Heart left ventricle (tissue), 16 donors: ENCODE results near the gene VASH2. TPM values are rescaled to one million over a fixed set of nuclear protein-coding genes. Genes with fewer than 3 reads are reported as not detected.

ENCODE experiments used
- ATAC-seq, 4 donors: fragments of 200-7000 bp; cut with Tn5 transposase; one replicate each; pipeline ENCODE4 v1.9.1; 2020 to 2022; ENCODE audit warnings: moderate library complexity in 4 of 4, mild to moderate bottlenecking in 3 of 4, moderate number of reproducible peaks in 1 of 4
- DNase-seq, 5 donors: peaks; one replicate each; pipeline ENCODE4 v3.0.0-alpha.2; 2020
- H3K27ac ChIP-seq, 12 donors: fragments of 200-600 bp; sonication (generic) in 4 of 12; one replicate each; pipeline versions ENCODE4 v1.5.0 to v1.8.0; 2016 to 2022; ENCODE audit warnings: mild to moderate bottlenecking in 2 of 12
- H3K27me3 ChIP-seq, 9 donors: fragments of 200-600 bp; sonication (generic) in 2 of 9; one replicate each; pipeline versions ENCODE4 v1.5.1 to v1.8.0; 2016 to 2022; ENCODE audit warnings: mild to moderate bottlenecking in 3 of 9
- H3K36me3 ChIP-seq, 9 donors: fragments of 200-600 bp; sonication (generic) in 2 of 9; one replicate each; pipeline versions ENCODE4 v1.5.0 to v1.8.0; 2018 to 2022; ENCODE audit warnings: mild to moderate bottlenecking in 2 of 9
- H3K4me1 ChIP-seq, 12 donors: fragments of 200-600 bp; sonication (generic) in 4 of 12; one replicate each; pipeline versions ENCODE4 v1.5.0 to v1.8.0; 2016 to 2022; ENCODE audit warnings: mild to moderate bottlenecking in 3 of 12
- H3K4me3 ChIP-seq, 12 donors: fragments of 200-600 bp; sonication (generic) in 4 of 12; one replicate each; pipeline versions ENCODE4 v1.5.0 to v1.8.0; 2017 to 2022; ENCODE audit warnings: mild to moderate bottlenecking in 9 of 12, moderate library complexity in 4 of 12
- H3K9me3 ChIP-seq, 12 donors: fragments of 200-600 bp; sonication (generic) in 4 of 12; one replicate each; pipeline versions ENCODE4 v1.5.0 to v1.8.0; 2016 to 2022; ENCODE audit warnings: mild to moderate bottlenecking in 1 of 12
- POLR2A ChIP-seq, 2 donors: fragments of 450-650 bp; IDR thresholded peaks; one replicate each; pipeline ENCODE4 v1.6.1; 2017; ENCODE audit warnings: antibody characterized with exemption in 2 of 2, mild to moderate bottlenecking in 2 of 2, moderate library complexity in 2 of 2
- WGBS, 4 donors: extraction: QIAGEN DNeasy Blood & Tissue Kit in 2 of 4; methylation state at CpG; one replicate each; pipeline versions ENCODE4 v1.1.5 to v1.1.7; 2013 to 2018; 5-methylcytosine and 5-hydroxymethylcytosine counted together
- intact Hi-C, 10 donors: fragments of 100-400 bp; cut with DNase I; formaldehyde crosslinking; loops; one replicate each; pipeline versions ENCODE4 v1.11.1 to v1.14.2; 2022
- polyA plus RNA-seq, 2 donors: library from polyadenylated mRNA; stranded (reverse); fragments of 200-250 nt; gene quantifications; one replicate each; pipeline ENCODE4 v1.2.3, GENCODE V29; 2013
- total RNA-seq, 9 donors: library from RNA; depleted of rRNA in 2 of 9; stranded (reverse); fragments of >200 nt in 2 of 9; fragmentation: NEBNext Ultra II Directional in 3 of 9; extraction: Animal tissue kit (Norgen Biotek cat#: 25700) in 3 of 9; gene quantifications; one replicate each; pipeline versions ENCODE4 v1.1.0 to v1.2.4, GENCODE V29; 2016 to 2023
- TF ChIP-seq, protein P1 (sequence below), 12 donors: fragments of 200-600 bp; sonication (generic) in 4 of 12; IDR thresholded peaks; one replicate each; pipeline versions ENCODE4 v1.5.0 to v1.8.0; 2018 to 2022; ENCODE audit warnings: antibody characterized with exemption in 12 of 12, mild to moderate bottlenecking in 5 of 12
- donor health status: ischemic (EF 13 %, LVEDD 7.1; RV severe dilation, severe dysfunction).
- donor health status: healthy with polysubstance abuse.
- donor health status: DM: no; HTN: yes; CAD: no.
- donor health status: DM: no; HTN: no; CAD: no.
- donor health status: ischemic (EF 25% LVEDD 6.9; RV normal size, moderate dysfunction).
- donor health status: ischemic (EF 25% LVEDD 5.7; RV mildly dilated, moderate dysfunction).
- donor health status: healthy.
- donor health status: DM: yes; HTN: yes; CAD: no.
- donor health status: ischemic (EF 35%, LVEDD 5.7; RV mildly dilated, moderate dysfunction).
- donor health status: nonischemic (EF 11% LVEDD 7.7; RV severe dilation, severe dysfunction).
- donor health status: DM: yes; HTN: yes; CAD: no.
- donor health status: PGD.
- donor health status: ischemic (EF 29% LVEDD 5.4; RV normal size, mild dysfunction).
- donor health status: nonischemic (EF 23%, LVEDD 6.1; RV moderate dilation, normal function).

Gene VASH2
- total and polyA plus RNA-seq, 11 donors = 0.19 to 2.6 (median 0.53) TPM; not detected in 1

DNA sequence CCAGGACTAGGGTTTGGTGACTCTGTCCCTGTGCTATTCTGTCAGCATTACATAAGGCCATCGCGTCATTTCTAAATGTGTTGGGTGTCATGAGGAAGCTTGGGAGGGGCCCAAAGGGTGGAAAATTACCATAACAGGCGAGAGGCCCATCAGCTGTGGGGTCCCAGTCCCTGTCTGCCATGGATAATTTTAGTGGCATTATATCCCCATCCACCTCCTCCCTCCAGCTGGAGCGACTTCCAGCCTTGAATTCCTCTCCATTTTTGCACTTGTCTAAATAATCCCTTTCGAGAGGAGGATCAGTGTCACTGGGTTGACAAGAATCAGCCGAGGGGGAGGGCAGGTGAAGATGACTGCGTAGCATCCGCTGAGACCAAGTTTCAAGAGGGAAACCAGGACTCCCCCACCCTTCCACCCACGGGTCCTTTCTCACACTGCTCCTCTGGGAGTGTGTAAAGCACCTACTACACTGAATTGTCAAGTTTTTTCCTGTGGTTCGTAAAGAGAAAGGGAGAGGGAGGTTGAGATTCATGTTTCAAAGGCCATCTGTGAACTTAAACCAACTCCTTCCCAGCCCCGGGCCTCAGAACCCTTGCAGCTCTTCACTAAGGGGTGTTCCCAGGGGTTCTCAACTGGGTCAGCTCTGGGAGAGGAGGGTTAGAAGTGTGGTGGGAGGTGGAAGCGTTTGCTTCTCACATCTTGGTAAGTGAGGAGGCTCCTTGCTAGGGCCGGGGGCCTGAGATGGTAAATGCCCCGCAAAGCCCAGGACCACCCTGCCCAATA is 29.2 kb downstream of the VASH2 start:
- intact Hi-C loops = loop anchor here in 1 of 10 donors (5.0 kb wide), 1 partner anchor 57 kb away; no protein-coding TSS in a partner anchor

DNA sequence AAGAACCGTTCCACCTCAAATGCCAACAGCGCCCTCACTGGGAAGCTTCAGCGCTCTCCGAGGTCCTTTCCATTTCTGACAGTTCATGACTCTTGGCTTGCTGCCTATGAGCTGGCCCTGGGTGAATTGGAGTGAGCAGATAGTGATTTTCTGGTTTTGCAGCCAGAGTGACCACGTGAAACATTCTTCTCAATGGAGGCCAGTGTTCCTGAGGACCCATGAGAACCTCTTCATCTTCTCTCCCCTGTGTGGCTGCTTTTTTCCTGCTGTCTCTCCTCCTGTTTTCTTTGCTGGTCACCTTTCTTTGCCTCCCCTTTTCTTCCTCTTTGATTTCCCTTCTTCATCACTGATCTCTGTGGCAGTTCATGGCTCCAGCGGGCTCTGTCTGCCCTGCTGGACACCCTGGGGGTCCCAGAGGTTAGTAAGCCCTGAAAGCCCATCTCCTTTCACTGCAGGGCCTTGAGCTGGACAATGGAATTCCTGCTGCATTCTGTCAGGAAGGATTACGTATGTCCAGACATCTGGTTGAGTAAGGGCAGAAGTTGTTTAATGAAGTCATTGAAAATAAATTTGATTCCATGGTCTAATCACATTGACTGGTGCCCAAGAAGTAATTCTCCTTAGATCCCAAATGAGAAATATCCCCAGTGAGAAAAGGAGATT is 29.9 kb downstream of the VASH2 start:
- peaks cover 0 to 37% (median 26%) of the 10 kb centered on the region in 12 donors for H3K4me1 ChIP-seq
- H3K36me3 ChIP-seq = no peaks in the 10 kb centered on the region
- DNase-seq (peak in 4 of 5 donors; percentile 26 to 66 (median 44)), ATAC-seq (peak in 3 of 4 donors; percentile 14 to 40 (median 32))
- intact Hi-C loops = loop anchor here in 1 of 10 donors (5.0 kb wide), 1 partner anchor 58 kb away; no protein-coding TSS in a partner anchor
- H3K9me3 ChIP-seq = no peaks in the 10 kb centered on the region
- H3K27me3 ChIP-seq = no peaks in the 10 kb centered on the region
- WGBS, 4 donors = 35 to 58% (median 50%) methylated on average over 7 of the region's 7 CpGs
- TF ChIP-seq, protein P1, sequence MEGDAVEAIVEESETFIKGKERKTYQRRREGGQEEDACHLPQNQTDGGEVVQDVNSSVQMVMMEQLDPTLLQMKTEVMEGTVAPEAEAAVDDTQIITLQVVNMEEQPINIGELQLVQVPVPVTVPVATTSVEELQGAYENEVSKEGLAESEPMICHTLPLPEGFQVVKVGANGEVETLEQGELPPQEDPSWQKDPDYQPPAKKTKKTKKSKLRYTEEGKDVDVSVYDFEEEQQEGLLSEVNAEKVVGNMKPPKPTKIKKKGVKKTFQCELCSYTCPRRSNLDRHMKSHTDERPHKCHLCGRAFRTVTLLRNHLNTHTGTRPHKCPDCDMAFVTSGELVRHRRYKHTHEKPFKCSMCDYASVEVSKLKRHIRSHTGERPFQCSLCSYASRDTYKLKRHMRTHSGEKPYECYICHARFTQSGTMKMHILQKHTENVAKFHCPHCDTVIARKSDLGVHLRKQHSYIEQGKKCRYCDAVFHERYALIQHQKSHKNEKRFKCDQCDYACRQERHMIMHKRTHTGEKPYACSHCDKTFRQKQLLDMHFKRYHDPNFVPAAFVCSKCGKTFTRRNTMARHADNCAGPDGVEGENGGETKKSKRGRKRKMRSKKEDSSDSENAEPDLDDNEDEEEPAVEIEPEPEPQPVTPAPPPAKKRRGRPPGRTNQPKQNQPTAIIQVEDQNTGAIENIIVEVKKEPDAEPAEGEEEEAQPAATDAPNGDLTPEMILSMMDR (IDR thresholded peaks at IDR 0.05) = peak in 1 of 12 donors; percentile 13
- no peak for TF ChIP-seq POLR2A (IDR thresholded peaks at IDR 0.05)
- peak overlapping the region in 4 of 12 donors; percentile 26 to 46 (median 27) for H3K27ac ChIP-seq
- no peak overlapping the region for H3K4me3 ChIP-seq

More for the DNA sequence above, 29.2 kb downstream of the VASH2 start:
- H3K27me3 ChIP-seq = no peaks in the 10 kb centered on the region
- TF ChIP-seq POLR2A (IDR thresholded peaks at IDR 0.05) = no peak
- TF ChIP-seq, protein P1 (IDR thresholded peaks at IDR 0.05) = no peak
- DNase-seq (no peak), ATAC-seq (peak in 2 of 4 donors; percentile 13 to 19)
- no peaks in the 10 kb centered on the region for H3K9me3 ChIP-seq
- H3K27ac ChIP-seq = peak overlapping the region in 3 of 12 donors; percentile 26 to 27 (median 27)
- no peaks in the 10 kb centered on the region for H3K36me3 ChIP-seq
- H3K4me3 ChIP-seq = no peak overlapping the region
- WGBS, 4 donors = 75 to 81% (median 79%) methylated on average over 14 of the region's 14 CpGs
- H3K4me1 ChIP-seq = peaks cover 0 to 37% (median 26%) of the 10 kb centered on the region in 12 donors

DNA sequence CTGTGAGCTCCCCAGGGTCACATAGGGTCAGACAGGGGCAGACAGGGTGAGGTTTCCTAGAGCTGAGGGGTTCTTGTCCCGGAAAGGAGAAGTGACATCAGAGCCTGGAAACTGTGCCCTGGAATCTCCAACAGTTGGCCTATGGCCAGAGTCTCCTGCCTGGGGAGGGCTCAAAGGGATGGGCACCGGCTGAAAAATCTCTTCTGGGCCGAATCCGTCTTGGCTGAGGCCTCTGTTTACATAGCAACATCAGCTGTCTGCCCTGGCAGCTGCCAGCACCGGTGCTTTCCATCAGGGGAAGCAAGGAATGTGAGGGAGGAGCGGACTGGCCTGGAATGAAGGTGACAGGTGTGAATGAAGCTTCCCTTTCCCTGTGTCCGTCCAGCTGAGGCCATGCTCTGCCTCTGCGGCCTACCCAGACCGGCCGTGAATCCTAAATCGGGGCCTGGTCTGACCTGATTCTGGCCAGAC is 30.7 kb downstream of the VASH2 start:
- H3K4me1 ChIP-seq = peaks cover 0 to 37% (median 26%) of the 10 kb centered on the region in 12 donors
- intact Hi-C loops = loop anchor here in 1 of 10 donors (5.0 kb wide), 1 partner anchor 59 kb away; no protein-coding TSS in a partner anchor
- H3K27ac ChIP-seq = peak overlapping the region in 5 of 12 donors; percentile 13 to 46 (median 27)
- WGBS, 4 donors = 32 to 43% (median 40%) methylated on average over 10 to 11 of the region's 11 CpGs
- ATAC-seq (peak; percentile 48 to 74 (median 57)), DNase-seq (peak in 4 of 5 donors; percentile 51 to 71 (median 64))
- H3K9me3 ChIP-seq = no peaks in the 10 kb centered on the region
- H3K36me3 ChIP-seq = no peaks in the 10 kb centered on the region
- H3K27me3 ChIP-seq = no peaks in the 10 kb centered on the region
- H3K4me3 ChIP-seq = no peak overlapping the region
- TF ChIP-seq, protein P1 (IDR thresholded peaks at IDR 0.05) = no peak
- TF ChIP-seq POLR2A (IDR thresholded peaks at IDR 0.05) = no peak
